HG03565 (cell line): ENCODE data around the gene IL5RA.

Experiments used
- ATAC-seq: cut with Tn5 transposase; IDR thresholded peaks from one replicate; pipeline ENCODE4 v1.9.1; 2021; ENCODE audit warnings: mild to moderate bottlenecking, moderate library complexity; ENCODE audit not compliant: unreplicated experiment

Gene IL5RA, protein sequence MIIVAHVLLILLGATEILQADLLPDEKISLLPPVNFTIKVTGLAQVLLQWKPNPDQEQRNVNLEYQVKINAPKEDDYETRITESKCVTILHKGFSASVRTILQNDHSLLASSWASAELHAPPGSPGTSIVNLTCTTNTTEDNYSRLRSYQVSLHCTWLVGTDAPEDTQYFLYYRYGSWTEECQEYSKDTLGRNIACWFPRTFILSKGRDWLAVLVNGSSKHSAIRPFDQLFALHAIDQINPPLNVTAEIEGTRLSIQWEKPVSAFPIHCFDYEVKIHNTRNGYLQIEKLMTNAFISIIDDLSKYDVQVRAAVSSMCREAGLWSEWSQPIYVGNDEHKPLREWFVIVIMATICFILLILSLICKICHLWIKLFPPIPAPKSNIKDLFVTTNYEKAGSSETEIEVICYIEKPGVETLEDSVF

DNA sequence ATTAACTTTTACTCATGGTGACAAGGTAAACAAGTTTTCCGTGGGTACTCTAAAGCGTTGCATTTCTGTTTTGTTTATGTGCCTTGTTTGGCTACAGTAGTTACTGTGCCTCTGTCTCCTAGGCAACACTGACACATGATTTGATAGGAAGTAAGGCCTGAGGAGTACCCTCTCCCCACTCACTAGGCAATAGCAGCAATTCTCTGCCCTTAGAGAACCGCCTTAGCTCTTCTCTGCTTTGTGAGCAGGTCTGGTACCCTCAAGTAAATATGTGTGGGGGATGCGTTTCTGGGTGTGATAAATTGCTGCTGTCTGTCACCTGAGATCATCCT lies at the start of gene IL5RA:
TSS of gene IL5RA (minus strand) at position 76 of the 332 bp plus-strand sequence. CDS start 5,390 bp downstream, outside the sequence.
- peak; percentile 59 for ATAC-seq

DNA sequence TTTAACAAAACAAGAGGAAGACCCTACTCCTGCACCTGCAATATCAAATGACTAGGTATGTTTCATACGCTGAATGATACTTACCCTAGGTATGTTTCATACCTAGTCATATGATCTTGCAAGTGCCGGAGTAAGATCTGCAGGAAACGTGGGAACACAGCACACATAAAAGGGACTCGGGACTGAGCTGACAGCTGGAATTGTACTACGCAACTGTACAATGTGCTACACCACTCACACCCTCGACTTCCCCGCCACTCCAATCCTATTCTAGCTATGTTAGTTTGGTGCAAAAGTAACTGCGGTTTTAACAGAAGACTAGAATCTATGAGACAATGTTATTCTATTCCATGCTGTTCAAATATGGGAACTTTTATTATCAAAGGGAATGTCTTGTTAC lies 47.3 kb upstream of the IL5RA start:
- ATAC-seq = no peak

DNA sequence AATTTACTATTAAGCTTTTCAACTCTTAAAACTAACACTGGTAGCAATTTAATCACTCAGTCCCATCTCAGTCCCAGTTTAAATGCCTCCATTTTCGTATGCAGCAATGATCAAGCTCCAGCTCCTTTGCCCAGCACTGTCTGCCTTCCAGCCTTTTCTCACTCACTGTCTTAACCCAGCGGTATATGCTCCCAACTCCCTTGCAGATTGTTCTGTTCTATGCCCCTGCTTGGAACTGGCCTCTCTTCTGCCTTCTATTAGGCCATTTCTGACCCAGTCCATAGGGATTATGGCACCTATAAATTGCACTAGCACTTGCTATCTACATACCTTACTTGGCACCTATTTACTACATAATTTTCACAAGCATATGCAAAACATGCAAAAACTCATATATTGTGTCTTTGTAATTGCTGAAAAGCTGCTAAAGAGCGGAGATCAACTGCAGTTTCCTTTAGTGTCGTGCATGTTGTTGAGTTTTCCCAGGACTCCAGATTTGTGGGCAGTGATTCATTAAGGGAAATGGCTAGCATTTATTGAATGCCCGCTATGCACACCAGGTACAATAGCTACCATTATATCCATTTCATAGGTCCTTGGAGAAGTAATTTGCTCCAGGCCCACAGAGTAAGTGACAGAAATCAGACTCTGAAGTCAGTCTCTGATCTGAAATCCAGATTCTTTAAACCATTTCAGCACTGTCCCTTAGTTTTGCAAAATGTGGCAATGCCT lies 44.9 kb upstream of the IL5RA start:
- ATAC-seq = no peak

DNA sequence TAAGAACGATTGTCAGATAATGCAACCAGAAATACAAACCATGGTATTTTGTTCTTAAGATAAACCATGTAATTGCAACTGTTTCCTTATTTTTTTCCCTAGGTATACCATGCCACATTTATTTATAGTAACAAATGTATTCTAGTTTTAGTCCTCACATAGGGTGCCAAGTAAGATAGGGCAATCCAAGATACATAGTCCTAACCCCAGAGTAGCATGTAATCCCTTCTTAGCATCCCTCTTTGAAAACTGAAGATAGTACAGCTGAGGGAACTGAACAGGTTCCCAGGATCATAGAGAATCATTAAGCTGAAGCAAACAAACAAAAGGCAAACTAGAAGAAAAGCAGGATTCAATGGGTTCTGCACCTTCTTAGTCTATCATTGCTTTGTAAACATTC lies 41.3 kb upstream of the IL5RA start:
- ATAC-seq = no peak

DNA sequence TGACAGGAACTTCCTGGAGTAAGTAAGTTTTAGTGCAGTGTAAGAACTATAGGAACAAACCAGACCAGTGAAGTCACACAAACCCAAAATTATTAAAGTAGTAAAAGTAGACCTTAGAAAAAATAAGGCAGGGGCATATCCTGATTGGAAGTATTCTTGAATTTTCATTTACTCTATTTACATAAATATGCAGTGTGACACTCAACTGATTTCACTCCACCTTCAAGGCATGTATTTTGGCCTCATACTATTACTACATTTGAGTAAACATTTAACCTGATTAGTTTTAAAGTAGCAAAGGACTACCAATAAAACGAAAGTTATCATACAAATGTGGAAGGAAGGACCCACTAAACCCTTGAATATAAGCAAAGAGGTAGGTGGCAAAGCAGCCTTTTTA lies 39.4 kb upstream of the IL5RA start:
- ATAC-seq = no peak

DNA sequence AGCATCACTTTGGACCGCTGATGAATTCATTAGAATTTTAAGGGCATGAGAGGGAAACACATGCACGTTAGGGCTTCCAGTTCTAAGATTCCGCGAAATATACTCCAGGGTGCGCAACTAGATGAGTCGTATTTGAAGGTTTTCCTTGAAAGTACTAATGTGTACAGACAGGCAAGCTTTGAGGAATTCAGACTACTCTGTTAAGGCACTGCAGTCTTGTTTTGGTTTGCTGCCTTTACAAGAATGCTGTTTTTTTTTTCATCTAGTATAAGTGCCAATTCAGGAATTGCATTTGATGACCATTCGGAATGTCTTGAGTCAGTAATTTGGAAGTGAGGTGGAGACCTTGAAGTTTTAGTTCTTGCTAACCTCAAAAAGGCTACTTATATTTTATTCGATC lies 35.7 kb upstream of the IL5RA start:
- no peak for ATAC-seq

DNA sequence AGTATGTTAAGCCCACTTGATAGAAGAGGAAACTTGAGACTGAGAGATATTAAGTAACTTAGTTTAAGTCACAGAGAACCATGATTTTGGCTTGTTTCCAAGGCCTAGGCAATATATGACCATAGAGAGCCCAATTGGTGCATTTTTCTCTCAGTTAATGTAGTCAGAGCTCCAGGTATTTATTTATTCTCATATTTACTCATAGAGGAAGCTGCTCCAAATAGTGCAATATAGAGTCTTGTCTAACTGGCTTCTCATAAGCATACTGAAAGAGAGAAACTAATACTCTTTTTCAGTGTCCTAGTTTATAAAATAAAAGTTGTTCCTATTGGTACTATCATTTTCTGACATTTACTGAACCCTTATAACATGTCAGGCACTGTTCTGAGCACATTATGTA lies 31.8 kb upstream of the IL5RA start:
- ATAC-seq = no peak

DNA sequence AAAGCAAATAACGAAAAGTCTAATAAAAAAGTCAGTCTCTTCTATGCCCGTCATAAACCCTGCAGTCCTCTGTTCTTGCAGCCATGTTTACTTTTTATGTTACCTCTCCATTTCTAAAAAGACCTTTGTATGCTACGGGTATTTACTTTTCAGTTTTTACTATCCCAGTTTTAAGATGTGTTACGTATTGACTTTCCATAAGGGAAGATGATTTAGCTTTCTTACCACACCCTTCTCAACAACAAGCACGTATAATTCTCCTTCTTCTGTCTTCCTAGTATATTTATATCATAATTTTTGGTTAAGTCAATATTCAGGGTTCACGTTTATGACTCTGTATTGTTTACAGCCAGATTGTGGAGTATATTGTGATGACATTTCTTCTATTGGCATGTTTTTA lies 27.4 kb upstream of the IL5RA start:
- ATAC-seq = no peak

DNA sequence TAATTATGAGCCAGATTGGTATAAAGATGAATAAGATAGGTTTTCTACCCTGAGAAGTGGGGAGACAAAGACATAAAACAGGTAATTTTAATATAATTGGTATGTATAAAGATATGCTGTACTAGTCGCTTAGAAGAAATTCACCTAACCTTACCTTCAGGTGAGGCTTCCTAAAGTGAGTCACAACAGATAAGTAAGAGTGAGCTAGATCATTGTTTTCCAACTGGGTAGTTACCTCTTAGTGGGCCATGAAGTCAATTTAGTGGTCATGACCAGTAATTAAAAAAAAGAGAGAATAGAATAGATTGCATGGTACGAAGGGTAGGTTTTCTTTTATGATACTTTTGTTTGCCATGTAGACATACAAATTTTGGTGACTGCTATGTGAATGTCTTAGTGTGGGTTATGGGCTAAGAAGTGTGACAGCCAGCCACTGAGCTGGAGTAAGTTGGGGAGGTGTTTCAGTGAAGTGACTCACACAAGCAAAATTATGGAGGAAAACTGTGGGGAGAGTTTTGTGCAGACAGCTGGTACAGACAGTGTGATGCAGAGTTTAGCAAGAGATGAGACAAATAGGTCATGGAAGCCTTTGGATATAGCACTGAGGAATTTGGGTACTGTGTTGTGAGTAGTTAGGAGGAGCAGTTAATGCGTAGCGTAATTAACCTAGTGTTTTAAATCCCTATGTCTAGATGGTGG lies 24.7 kb upstream of the IL5RA start:
- ATAC-seq = no peak

DNA sequence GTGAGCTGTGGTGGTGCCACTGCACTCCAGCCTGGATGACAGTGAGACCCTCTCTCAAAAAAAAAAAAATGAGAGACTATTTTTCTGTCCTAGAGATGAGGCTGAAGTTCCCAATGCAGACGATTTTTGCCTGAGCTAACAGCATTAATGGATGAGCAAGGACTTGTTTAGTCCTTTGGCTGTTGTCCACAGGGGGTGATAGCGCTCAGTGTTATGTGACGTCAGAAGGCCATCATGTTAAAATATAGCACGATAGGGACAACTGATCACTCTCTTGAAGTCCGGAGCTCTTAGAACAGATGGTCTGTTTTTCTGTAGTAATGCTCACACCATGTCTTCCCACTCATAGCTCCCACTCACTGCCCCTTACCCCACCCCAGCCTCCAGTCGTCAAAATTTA lies 23.3 kb upstream of the IL5RA start:
- ATAC-seq = no peak

DNA sequence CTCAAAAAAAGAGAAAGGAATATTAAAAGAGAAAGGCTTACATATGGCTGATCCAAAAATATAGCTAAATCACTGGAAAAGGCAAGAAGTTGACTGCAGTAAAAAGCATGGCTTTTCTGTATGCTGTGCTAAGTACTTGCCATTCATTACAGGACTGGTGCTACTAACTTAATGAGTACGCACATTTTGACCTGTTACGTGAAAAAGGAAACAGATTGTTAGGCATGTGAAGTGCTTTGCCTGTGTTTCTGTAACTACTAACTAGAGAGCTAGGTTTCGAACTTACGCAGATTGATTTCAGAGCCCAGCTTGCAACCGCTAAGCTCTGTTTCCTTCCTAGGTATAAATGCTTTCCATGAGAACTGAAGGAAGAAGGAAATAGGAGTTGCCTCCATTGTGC lies 19.4 kb upstream of the IL5RA start:
- ATAC-seq = no peak

DNA sequence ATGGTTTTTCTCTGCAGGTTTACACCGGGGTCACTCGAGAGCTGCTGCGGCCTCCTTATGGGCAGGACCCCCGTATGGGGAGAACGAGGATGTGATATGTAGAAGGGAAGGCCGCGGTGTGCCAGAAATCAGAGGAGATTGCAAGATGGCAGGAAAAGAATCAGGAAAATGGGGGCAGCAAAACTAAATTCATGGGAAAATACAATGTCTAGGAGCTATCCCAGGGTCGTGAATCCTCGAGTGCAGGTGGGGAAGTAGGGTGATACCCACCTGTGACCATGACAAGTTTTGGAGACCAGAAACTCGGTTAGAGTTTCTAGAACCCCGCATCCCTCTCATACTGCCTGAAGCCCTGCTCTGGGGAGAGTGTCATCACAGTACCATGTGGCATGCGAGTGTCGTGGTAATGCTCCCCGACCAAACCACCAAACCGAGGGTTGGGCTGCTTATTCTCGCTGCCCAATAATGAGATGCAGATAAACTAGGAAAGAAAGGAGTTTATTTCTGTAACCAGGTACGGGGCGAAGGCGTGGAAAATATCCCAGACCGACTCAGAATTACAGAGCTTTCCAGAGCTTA lies 17.3 kb upstream of the IL5RA start:
- peak; percentile 20 for ATAC-seq

DNA sequence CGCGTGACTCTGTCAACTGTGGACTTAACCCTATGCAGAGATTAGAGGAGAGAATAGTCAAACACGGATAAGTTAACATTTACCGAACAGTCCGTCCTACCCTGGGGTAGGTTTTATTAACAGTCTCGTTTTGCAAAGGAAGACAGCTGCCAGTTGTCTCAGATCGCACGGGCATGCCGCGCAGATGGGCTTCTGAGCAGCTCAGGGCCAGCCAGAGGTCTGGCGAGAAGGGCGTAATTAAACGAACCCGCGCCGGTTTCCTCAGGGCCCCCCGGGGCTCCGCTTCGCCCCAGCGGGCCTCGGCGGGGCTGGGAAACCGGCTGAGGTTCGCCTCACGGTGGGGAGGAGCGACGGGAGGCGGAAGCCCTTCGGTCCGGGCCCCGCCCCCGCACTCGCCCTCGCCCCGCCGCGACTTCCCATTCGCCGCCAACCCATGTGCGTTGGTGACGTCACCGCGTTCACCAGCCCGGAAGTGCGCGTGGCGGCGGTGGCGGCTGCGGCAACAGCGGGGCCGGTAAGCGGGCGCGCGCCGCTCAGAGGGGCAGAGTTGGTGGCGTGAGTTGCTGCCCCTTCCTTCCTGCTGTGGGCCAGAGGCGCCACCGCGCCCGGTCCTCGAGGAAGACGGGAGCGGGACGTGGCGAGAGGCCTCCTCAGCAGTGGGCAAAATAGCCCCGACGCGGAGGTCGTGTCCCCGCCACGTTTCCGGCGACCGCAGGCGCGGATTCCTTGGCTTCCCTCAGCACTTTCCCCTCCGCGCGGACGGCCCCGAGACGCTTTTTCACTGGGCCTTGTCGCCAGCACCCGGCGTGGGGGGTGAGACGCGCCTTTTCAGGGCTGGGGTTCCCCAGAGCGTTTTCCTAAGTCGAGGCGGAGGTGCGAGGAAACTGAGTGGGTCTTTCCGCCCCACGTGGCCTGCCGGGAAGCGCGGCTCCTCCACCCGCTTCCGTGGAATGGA lies 16.6 kb upstream of the IL5RA start, which contains the start of gene TRNT1:
TSS of gene TRNT1 (plus strand) at position 464 of the 955 bp plus-strand sequence. CDS start 2,101 bp downstream, outside the sequence.
- ATAC-seq = peak; percentile 86

DNA sequence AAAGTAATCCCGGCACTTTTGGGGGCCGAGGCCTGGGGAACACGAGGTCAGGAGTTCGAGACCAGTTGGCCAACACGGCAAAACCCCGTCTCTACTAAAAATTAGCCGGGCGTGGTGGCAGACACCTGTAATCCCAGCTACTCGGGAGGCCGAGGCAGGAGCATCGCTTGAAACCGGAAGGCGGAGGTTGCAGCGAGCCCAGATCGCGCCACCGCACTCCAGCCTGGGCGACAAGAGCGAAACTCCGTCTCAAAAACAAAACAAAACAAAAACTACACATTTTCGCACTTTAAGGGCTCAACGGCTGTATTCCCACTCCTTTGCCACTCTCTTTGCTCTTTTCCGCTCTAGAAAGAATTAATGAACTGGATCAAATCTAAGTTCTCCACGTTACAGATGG lies 15.8 kb upstream of the IL5RA start:
- no peak for ATAC-seq

DNA sequence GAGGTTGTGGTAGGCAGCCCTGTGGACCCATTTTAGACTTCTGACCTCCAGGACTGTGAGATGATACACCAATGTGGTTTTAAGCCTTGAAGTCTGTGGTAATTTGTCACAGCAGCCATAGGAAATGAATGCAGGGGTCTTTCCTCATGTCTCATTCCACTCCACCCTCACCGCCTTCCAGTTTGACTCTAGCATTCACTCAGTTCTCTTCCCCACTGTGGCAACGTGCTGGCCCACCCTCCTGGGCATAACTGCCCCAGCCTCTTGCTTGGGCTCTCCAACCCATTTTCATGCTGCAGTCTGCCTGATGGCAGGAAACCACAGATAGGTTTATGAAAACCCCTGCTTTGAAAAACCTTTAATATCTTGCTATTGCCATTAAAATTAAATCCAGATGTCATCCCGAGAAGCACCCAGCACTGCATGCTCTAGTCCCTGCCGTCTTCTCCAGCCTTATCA lies 9.2 kb upstream of the IL5RA start:
- peak; percentile 58 for ATAC-seq

DNA sequence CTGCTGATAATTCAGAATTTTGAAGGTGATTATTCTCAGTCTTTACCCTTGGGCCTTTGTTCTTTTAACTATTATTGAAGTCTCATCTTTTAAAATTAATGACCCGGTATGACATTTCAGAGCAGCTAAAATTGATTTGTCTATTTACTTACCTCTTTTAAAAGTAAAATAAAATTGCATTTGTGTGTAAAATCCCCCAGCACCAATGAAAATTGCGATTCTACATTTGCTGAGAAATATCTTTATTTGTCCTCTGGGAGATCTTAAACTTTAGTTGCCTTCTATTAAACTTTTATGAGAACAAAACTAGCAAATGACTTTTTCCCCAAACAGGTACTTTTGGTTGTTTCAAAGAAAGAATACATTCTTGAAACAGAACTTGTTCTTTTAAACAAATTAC lies 7.5 kb upstream of the IL5RA start:
- no peak for ATAC-seq

DNA sequence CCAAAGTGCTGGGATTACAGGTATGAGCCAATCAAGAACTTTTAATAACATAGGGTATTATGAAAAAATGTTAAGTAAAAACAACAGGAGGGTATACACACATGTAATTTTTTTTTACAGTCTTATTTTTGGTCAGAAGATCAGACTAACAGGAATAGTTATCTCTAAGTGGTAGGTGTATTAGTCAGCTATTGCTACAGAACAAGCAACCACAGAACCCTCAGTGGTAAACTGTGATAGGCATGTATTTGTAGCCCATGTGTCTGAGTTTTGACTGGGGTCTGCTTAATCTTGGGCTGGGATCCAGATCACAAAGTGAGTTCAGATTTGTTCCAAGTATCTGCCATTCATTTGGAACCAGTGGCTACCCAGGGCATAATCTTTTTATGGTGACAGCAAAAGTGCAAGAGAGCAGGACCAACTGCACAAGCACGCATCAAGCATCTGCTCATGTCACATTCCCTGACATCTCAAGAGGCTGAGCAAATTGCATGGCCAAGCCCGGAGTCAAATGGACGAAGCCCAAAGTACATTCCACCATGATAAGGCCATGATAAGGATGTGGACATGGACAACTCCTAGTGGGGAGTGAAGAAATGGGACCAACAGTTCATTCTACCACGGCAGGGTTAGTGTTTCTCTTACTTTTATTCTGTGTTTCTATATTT lies 3.0 kb upstream of the IL5RA start:
- no peak for ATAC-seq

DNA sequence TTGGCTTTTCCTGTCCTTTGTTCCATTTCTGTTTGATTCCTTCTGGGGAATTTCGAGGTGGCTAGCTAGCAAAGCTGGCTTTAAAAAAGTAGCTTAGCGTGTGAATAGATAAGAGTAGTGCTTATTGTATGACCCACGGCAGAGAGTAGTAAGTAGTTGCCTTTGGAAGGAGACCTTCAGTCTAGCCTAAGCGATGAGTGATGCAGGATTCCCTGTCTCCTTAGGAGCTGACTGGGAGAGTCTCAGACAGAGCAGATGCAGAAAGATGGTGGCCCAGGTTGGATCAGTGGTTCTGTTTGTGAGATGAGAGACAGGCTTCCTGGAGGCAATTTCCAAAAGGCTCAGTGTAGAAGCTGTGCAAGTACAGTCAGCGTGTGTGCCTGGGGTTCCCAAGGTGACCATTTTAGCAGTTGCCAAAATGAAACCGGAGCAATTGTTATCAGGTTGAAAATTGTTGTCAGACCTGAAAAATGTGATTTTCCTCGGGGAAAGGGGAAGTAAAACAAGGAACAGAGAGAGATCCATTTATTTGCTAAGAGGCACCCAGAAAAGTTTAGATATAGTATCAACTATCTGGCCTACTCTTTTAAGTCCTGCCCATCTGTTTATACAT lies 681 bp upstream of the IL5RA start:
- ATAC-seq = no peak
